K562 (cell line): ENCODE measurements around the gene CCDC187. TPM values are rescaled to one million over a fixed set of nuclear protein-coding genes. Genes with fewer than 3 reads are reported as not detected.

Source experiments
- CBFA2T2 ChIP-seq: fragments of 450-650 bp; conservative IDR thresholded peaks from 2 replicates; pipeline ENCODE4 v1.6.1; 2017; ENCODE audit warnings: mild to moderate bottlenecking
- CBX5 ChIP-seq: IDR thresholded peaks from 2 replicates; pipeline ENCODE4 v1.6.1; 2014; ENCODE audit warnings: low read depth, borderline replicate concordance
- GTF2E2 ChIP-seq: fragments of 200-800 bp; sonication (Bioruptor generic); IDR thresholded peaks from 2 replicates; pipeline ENCODE4 v1.6.1; 2016; ENCODE audit warnings: missing genetic modification characterization, missing compliant biosample characterization
- HNRNPL ChIP-seq: fragments of 200-400 bp; formaldehyde crosslinking; IDR thresholded peaks from 2 replicates; pipeline ENCODE4 v1.6.1; 2017; ENCODE audit warnings: low read depth, mild to moderate bottlenecking, low read length
- MAFF ChIP-seq: IDR thresholded peaks from 2 replicates; pipeline ENCODE4 v1.6.1; 2012; ENCODE audit warnings: low read length, improper control_type of control experiment
- MNT ChIP-seq, 2 experiments: fragments of 450-650 bp; conservative IDR thresholded peaks; 2 replicates each; pipeline ENCODE4 v1.6.1; 2017; ENCODE audit warnings: mild to moderate bottlenecking in 2 of 2, moderate library complexity in 2 of 2
- POLR2B ChIP-seq: fragments of 450-650 bp; IDR thresholded peaks from 2 replicates; pipeline ENCODE4 v1.6.1; 2018; ENCODE audit warnings: low read depth; ENCODE audit not compliant: partially characterized antibody
- SAFB ChIP-seq: fragments of 200-400 bp; formaldehyde crosslinking; IDR thresholded peaks from 2 replicates; pipeline ENCODE4 v1.6.1; 2017; ENCODE audit warnings: low read depth, low read length, borderline replicate concordance
- TBP ChIP-seq: optimal IDR thresholded peaks from 2 replicates; pipeline ENCODE3; 2011; ENCODE audit warnings: low read depth, low read length, improper control_type of control experiment
- ZFPM2 ChIP-seq: fragments of 250-450 bp; sonication (Bioruptor Pico); IDR thresholded peaks from 2 replicates; pipeline ENCODE4 v1.5.1; 2022; ENCODE audit warnings: mild to moderate bottlenecking
- ZNF232 ChIP-seq: sonication (generic); formaldehyde crosslinking; IDR thresholded peaks from 2 replicates; pipeline ENCODE4 v1.8.0; 2022; ENCODE audit warnings: mild to moderate bottlenecking, missing genetic modification reagents
- ZNF354B ChIP-seq: fragments of 250-450 bp; sonication (Bioruptor Pico); IDR thresholded peaks from 2 replicates; pipeline ENCODE4 v1.4.0; 2020
- ZNF766 ChIP-seq: fragments of 200-800 bp; sonication (Bioruptor generic); conservative IDR thresholded peaks from 2 replicates; pipeline ENCODE4 v1.6.1; 2016; ENCODE audit warnings: missing genetic modification characterization, missing compliant biosample characterization
- polyA plus RNA-seq, 8 experiments: library from polyadenylated mRNA; depleted of rRNA in 4 of 8; stranded (reverse) in 5 of 8; unstranded in 3 of 8; fragments of >200 nt; fragmentation: Nextera tagmentation in 2 of 8; fragmentation: Illumina TruSeq in 1 of 8; extraction: Ambion mirVana in 2 of 8; extraction: Trizol in 1 of 8; gene quantifications; 2 replicates each; pipeline versions ENCODE4 v1.2.1 to v1.2.3, GENCODE V29; 2011 to 2014; ENCODE audit warnings: inconsistent platforms in 1 of 8, missing spikeins in 1 of 8
- total RNA-seq, 7 experiments: library from RNA; depleted of rRNA in 6 of 7; stranded (reverse); fragments of >200 nt in 6 of 7; fragmentation: Illumina TruSeq in 2 of 7; extraction: Trizol in 2 of 7; gene quantifications; 2 replicates each; pipeline versions ENCODE4 v1.2.1 to v1.2.3, GENCODE V29; 2011 to 2021; ENCODE audit warnings: low replicate concordance in 1 of 7
- TF ChIP-seq, protein P1 (sequence below): sonication (generic); formaldehyde crosslinking; IDR thresholded peaks from 2 replicates; pipeline ENCODE4 v1.4.0; 2020; ENCODE audit warnings: mild to moderate bottlenecking, missing genetic modification reagents

The CCDC187 gene
- total and polyA plus RNA-seq, 9 of the 15 experiments (the other 6 are each of a cell fraction or from before 2014, with no cell fraction given), result not detected

DNA sequence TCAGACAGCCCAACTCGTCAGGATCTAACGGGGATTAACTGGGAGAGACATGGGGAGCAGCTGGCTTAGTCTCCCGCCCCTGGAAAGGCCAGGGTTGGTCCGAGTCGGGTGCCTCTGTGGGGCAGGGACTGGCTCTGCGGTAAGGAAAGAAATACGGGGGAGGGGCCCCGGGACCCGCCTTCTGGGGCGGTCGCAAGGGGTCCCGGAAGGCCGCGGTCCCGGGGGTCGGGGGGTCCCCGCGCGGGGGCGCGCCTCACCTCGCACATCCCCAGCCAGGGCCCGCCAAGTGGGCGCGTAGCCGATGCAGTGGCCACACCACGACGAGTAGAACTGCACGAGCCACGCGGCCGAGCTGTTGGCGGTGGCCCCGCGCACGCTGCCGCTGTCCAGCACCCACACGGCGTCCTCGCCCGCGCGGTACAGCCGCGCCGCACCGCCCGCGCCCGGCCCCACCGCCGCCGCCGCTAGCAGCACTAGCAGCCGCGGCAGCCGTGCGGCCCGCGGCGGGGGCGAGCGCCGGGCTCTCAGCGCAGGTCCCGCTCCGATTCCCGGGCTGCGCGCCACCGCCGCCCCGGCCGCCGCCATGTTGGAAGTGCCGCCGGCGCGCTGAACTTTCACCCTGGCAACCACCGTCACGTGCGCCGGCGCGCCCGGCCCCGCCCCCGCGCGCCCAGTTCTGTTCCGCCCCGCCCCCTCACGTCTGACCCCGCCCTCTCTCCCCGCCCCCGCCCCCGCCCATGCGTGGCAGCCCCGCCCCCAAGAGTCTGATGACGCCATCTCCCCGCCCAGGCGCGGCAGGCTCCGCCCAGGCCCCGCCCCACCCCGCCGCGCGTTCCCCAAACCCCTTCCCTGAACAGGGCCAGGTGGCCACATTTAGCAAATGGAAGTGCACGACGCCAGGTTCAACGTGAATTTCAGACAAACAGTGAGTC lies 58.4 kb downstream of the CCDC187 start, which contains the start of gene QSOX2 (continued):
- TF ChIP-seq, protein P1, sequence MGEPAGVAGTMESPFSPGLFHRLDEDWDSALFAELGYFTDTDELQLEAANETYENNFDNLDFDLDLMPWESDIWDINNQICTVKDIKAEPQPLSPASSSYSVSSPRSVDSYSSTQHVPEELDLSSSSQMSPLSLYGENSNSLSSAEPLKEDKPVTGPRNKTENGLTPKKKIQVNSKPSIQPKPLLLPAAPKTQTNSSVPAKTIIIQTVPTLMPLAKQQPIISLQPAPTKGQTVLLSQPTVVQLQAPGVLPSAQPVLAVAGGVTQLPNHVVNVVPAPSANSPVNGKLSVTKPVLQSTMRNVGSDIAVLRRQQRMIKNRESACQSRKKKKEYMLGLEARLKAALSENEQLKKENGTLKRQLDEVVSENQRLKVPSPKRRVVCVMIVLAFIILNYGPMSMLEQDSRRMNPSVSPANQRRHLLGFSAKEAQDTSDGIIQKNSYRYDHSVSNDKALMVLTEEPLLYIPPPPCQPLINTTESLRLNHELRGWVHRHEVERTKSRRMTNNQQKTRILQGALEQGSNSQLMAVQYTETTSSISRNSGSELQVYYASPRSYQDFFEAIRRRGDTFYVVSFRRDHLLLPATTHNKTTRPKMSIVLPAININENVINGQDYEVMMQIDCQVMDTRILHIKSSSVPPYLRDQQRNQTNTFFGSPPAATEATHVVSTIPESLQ, result 0 out of 2 replicates have a peak, but pooled peaks have one; percentile 70
- TF ChIP-seq MAFF, result no peak
- TF ChIP-seq MNT (conservative IDR thresholded peaks at IDR 0.05), result peak; percentile 90 to 96
- TF ChIP-seq SAFB, result 0 out of 2 replicates have a peak, but pooled peaks have one; percentile 33
- no peak for TF ChIP-seq CBX5
- no peak for TF ChIP-seq ZNF354B (CRISPR knock-in tag)
- TF ChIP-seq ZFPM2 (CRISPR knock-in tag), result no peak
- no peak; the same call in 1 of the 2 replicates for TF ChIP-seq GTF2E2 (tag)
- peak; percentile 88 for TF ChIP-seq TBP
- TF ChIP-seq HNRNPL, result no peak
- peak; percentile 77; the same call in 1 of the 2 replicates for TF ChIP-seq ZNF232 (CRISPR knock-in tag)
- peak; percentile 87 for TF ChIP-seq ZNF766
- TF ChIP-seq POLR2B, result no peak
- TF ChIP-seq CBFA2T2, result no peak
- TF ChIP-seq, all 486 proteins: peak for 95
